ENCODE measurements around the gene CYTH3.
"Not testable (repeated sequence)": the region's sequence is repeated elsewhere in the genome, so short reads cannot be mapped to it uniquely, and the experiment has no call there.

CYTH3 gene

DNA sequence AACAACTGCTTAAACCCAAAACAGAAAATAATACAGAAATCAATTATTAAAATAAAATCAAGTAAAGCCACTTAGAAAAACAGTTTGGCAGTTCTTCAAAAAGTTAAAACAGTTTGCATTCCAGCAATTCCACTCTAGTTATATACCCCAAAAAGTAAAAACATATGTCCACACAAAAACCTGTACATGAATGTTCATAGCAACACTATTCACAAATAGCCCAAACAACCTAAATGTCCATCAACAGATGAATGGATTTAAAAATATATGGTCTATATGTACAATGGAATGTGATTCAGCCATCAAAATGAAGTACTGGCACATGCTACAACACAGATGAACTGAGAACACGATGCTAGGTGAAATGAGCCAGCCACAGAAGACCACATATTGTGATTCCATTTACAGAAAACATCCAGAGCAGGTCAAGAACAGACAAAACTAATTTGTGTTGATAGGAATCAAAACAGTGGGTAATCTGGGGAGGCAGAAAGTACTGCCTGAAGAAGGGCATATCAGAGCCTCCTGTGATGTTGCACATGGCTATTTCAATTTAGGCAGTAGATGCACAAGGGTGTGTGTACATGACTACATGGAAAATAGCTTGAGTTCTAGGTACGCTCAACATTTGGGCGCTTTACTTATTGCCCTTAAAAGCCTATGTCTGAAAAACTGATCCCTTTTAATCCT, 66.3 kb downstream of the CYTH3 start:
- Histone ChIP-seq H3K4me3 (ENCODE audit: low read length) (no peak overlapping the region), H3K27ac (ENCODE audit: low read depth, low read length) (no peak overlapping the region), H3K9me3 (ENCODE audit: insufficient read depth, low read depth, low read length) (no peaks in the 10 kb centered on the region), H3K27me3 (ENCODE audit: insufficient read depth, low read length) (no peaks in the 10 kb centered on the region), H3K36me3 (ENCODE audit: insufficient read depth, low read length) (no peaks in the 10 kb centered on the region), H3K4me1 (ENCODE audit: insufficient read depth, low read length) (no peaks in the 10 kb centered on the region), H3K9ac (ENCODE audit: low read depth, low read length) (no peak overlapping the region)
- 98% methylated on average over 3 of the region's 3 CpGs for WGBS

DNA sequence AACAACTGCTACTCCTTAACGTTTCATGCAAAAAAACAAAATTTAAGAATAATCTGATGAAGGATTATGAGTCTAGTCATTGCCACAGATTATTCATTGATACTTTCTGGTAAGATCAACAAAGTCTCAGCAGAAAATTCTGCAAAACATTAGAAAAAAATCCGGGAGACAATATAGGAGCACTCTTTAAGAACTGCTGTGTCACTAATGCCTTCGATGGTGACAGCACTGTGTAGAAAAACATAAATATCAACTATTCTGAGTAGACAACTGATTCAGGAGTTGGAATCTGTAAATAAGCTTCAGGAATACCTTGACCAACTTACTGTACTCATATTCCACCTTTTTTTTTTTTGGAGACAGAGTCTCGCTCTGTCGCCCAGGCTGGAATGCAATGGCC, 69.0 kb downstream of the CYTH3 start:
- WGBS = 97% methylated on average over 4 of the region's 5 CpGs
- Histone ChIP-seq H3K27me3 (ENCODE audit: insufficient read depth, low read length) (no peaks in the 10 kb centered on the region), H3K9me3 (ENCODE audit: insufficient read depth, low read depth, low read length) (no peaks in the 10 kb centered on the region), H3K36me3 (ENCODE audit: insufficient read depth, low read length) (no peaks in the 10 kb centered on the region), H3K9ac (ENCODE audit: low read depth, low read length) (no peak overlapping the region), H3K4me3 (ENCODE audit: low read length) (no peak overlapping the region), H3K27ac (ENCODE audit: low read depth, low read length) (no peak overlapping the region), H3K4me1 (ENCODE audit: insufficient read depth, low read length) (peaks cover 16% of the 10 kb centered on the region)

DNA sequence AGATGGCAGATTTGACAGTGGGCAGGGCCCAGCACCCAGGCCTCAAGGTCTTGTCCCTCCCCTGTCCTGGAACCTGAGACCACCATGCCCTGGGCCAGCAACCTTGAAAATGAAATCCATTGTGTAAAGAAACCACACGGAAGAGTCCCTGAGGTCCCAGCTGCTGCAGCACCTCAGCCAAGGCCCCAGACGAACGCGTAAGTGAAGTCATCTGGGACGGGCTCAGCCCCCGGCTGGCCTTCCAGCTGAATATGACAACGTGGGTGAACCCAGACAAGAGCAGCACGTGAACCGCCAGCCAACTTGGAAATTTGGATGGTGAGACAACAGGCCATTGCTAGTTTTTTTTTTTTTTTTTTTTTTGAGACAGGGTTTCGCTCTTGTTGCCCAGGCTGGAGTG, 70.3 kb downstream of the CYTH3 start:
- no peak overlapping the region for H3K9ac ChIP-seq (ENCODE audit: low read depth, low read length)

DNA sequence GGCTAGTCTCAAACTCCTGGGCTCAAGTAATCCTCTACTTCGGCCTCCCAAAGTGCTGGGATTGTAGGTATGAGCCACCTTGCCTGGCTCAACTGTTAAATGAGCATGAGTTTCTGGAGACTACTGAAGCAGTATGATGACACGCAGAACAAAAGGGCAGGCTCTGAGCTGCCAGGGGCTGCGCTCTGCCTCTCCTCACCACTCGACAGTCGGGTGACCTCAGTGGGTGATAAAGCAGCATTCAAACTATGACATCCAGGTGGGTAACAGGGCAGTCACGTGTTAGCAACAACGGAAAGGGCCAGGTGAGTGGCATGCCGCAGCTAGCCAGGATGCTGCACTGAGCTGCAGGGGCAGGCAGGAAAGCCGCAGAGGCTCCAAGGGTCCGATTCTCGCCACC, 71.5 kb downstream of the CYTH3 start:
- Histone ChIP-seq H3K27me3 (ENCODE audit: insufficient read depth, low read length) (no peaks in the 10 kb centered on the region), H3K4me3 (ENCODE audit: low read length) (no peak overlapping the region), H3K9me3 (ENCODE audit: insufficient read depth, low read depth, low read length) (no peaks in the 10 kb centered on the region), H3K9ac (ENCODE audit: low read depth, low read length) (no peak overlapping the region), H3K4me1 (ENCODE audit: insufficient read depth, low read length) (peaks cover 23% of the 10 kb centered on the region), H3K36me3 (ENCODE audit: insufficient read depth, low read length) (no peaks in the 10 kb centered on the region), H3K27ac (ENCODE audit: low read depth, low read length) (no peak overlapping the region; the same call in 1 of the 2 replicates)
- WGBS = 94% methylated on average over 11 of the region's 11 CpGs

More for the DNA sequence above, 70.3 kb downstream of the CYTH3 start:
- peaks cover 23% of the 10 kb centered on the region for H3K4me1 ChIP-seq (ENCODE audit: insufficient read depth, low read length)
- no peaks in the 10 kb centered on the region for H3K27me3 ChIP-seq (ENCODE audit: insufficient read depth, low read length)
- H3K27ac ChIP-seq (ENCODE audit: low read depth, low read length) = no peak overlapping the region
- 93% methylated on average over 10 of the region's 10 CpGs for WGBS
- no peaks in the 10 kb centered on the region for H3K9me3 ChIP-seq (ENCODE audit: insufficient read depth, low read depth, low read length)
- no peak overlapping the region for H3K4me3 ChIP-seq (ENCODE audit: low read length)
- no peaks in the 10 kb centered on the region for H3K36me3 ChIP-seq (ENCODE audit: insufficient read depth, low read length)

DNA sequence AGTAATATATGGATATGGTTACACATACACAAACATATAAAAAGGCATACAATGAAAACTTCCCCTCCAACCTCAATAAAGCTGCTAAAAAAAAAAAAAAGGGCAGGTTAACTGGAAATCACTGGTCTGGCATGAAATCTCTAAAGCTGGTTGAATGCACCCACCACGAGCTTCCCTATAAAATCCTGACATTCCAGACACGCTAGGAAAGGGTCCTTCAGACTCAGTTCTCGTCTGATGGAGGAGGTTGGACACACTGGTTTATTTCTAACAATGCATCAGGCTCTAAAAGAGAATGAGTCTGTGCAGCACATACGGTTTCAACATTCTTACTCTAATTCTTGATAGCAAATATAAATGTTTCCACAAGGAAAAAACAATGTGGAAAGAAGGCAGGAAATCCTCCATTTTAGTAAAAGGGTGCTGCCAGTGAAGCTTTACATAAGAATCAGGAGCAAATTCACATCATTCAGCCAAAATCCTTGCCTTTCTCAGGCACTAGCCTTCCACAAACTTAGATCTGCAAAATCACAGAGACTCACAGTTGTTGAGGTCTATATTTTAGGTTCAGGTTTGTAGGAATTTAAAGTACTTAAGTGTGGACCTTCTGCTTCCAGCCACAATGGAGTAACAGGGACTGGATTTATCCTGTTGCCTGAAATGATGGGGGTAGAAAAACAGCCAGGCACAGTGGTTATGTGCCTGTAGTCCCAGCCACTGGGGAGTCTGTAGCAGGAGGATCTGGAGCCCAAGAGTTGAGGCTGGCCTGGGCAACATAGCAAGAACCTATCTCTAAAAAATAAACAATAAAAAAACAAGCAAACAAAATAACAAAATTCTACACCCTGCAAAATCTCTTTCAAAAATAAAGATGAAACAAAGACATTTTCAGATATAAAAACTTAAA, 73.5 kb downstream of the CYTH3 start:
- H3K4me1 ChIP-seq (ENCODE audit: insufficient read depth, low read length) = peaks cover 23% of the 10 kb centered on the region
- no peak overlapping the region for H3K4me3 ChIP-seq (ENCODE audit: low read length)
- 65% methylated on average over 4 of the region's 4 CpGs for WGBS
- H3K27me3 ChIP-seq (ENCODE audit: insufficient read depth, low read length) = no peaks in the 10 kb centered on the region
- no peaks in the 10 kb centered on the region for H3K9me3 ChIP-seq (ENCODE audit: insufficient read depth, low read depth, low read length)
- H3K9ac ChIP-seq (ENCODE audit: low read depth, low read length) = peak overlapping the region; percentile 31
- H3K36me3 ChIP-seq (ENCODE audit: insufficient read depth, low read length) = no peaks in the 10 kb centered on the region
- H3K27ac ChIP-seq (ENCODE audit: low read depth, low read length) = peak overlapping the region; percentile 71

DNA sequence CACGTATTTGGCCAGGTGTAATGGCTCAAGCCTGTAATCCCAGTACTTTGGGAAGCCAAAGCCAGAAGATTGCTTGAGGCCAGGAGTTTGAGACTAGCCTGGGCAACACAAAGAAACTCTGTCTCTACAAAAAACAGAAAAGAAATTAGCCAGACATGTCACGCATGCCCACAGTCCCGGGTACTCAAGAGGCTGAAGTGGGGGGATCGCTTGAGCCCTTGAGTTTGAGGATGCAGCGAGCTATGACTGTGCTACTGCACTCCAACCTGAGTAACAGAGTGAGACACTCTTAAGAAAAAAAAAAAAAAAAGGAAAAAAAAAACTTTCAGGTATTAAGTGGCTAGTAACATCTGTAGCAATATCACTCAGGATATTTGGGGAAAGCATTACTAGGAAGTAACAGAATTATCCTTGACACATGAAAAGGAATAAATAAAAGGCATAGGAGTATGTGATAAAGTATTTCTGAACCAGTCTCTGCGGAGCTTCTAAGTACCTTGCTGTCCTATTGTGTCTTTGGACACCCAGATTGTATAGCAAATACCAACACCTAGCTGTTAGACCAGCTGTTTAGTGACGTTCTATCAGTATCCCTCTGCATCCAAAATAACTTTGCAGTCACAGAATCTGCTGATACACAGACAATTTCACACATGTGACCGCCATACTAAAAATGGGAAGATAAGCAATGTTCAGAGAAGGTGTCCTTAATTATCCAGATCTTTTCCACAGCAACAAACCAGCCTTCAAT, 74.4 kb downstream of the CYTH3 start:
- 89% methylated on average over 8 of the region's 8 CpGs for WGBS
- Histone ChIP-seq H3K4me1 (ENCODE audit: insufficient read depth, low read length) (peaks cover 27% of the 10 kb centered on the region), H3K4me3 (ENCODE audit: low read length) (no peak overlapping the region)

DNA sequence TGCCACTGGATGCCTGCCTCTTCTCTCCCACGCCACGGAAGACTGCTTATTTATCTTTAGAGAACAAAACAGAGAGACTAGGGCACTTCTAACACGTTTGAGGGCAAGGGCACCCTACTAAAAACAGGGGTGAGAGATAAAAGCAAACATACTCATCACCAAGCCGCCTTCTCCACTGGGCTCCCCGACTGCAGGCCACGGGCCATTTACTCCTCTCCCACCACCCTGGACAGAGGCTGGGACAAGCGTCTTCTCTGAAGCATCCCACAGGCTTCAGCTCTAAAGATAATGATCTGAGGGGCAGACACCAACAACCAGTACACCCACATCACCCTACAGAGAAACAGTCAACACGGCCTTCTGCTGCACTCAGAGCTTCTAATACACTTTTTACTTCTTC, 78.7 kb downstream of the CYTH3 start:
- no peaks in the 10 kb centered on the region for H3K36me3 ChIP-seq (ENCODE audit: insufficient read depth, low read length)
- H3K4me3 ChIP-seq (ENCODE audit: low read length) = no peak overlapping the region
- peaks cover 14% of the 10 kb centered on the region for H3K4me1 ChIP-seq (ENCODE audit: insufficient read depth, low read length)
- H3K27me3 ChIP-seq (ENCODE audit: insufficient read depth, low read length) = no peaks in the 10 kb centered on the region
- WGBS = 93% methylated on average over 8 of the region's 8 CpGs
- H3K27ac ChIP-seq (ENCODE audit: low read depth, low read length) = no peak overlapping the region
- H3K9me3 ChIP-seq (ENCODE audit: insufficient read depth, low read depth, low read length) = no peaks in the 10 kb centered on the region
- H3K9ac ChIP-seq (ENCODE audit: low read depth, low read length) = no peak overlapping the region

More for the DNA sequence above, 74.4 kb downstream of the CYTH3 start:
- H3K36me3 ChIP-seq (ENCODE audit: insufficient read depth, low read length) = no peaks in the 10 kb centered on the region
- H3K9me3 ChIP-seq (ENCODE audit: insufficient read depth, low read depth, low read length) = no peaks in the 10 kb centered on the region
- no peaks in the 10 kb centered on the region for H3K27me3 ChIP-seq (ENCODE audit: insufficient read depth, low read length)
- H3K9ac ChIP-seq (ENCODE audit: low read depth, low read length) = no peak overlapping the region
- no peak overlapping the region for H3K27ac ChIP-seq (ENCODE audit: low read depth, low read length)

DNA sequence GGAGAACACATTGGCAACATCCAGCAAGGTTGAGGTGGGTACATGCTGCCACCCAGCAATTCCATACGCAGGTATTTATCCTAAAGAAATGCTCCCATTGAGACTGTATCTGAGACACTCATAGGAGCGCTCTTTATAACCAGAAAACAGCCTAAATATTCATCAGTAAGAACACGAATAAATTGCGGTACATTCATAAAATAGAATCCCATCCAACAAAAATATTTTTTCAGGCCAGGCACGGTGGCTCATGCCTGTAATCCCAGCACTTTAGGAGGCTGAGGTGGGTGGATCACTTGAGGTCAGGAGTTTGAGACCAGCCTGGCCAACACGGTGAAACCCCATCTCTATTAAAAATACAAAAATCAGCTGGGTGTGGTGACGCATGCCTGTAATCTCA, 81.9 kb downstream of the CYTH3 start:
- not testable (repeated sequence) for H3K27me3 ChIP-seq (ENCODE audit: insufficient read depth, low read length); H3K27ac ChIP-seq (ENCODE audit: low read depth, low read length); H3K9me3 ChIP-seq (ENCODE audit: insufficient read depth, low read depth, low read length); H3K4me1 ChIP-seq (ENCODE audit: insufficient read depth, low read length); H3K4me3 ChIP-seq (ENCODE audit: low read length); H3K36me3 ChIP-seq (ENCODE audit: insufficient read depth, low read length); H3K9ac ChIP-seq (ENCODE audit: low read depth, low read length)
- WGBS = 93% methylated on average over 7 of the region's 7 CpGs

DNA sequence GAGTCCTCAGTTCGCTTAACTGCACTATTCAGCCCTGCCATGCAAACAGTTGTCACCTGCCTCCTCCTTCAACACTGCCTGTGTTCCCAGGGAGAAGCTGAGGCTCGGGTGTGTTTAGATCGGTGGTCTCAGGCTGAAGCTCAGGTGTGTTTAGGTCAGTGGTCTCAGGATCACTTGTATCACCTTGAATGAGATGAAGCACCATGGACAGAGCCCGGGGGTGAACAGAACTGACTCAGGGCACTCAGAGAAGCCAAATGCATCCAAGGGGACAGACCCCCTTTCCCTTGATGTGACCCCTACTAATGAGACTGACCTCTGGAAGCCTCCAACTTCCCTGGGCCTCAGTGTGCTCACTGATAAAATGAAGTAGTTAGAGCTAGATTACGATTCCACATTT, 84.0 kb downstream of the CYTH3 start:
- WGBS = 94% methylated on average over 5 of the region's 5 CpGs
- Histone ChIP-seq H3K9ac (ENCODE audit: low read depth, low read length) (no peak overlapping the region), H3K4me1 (ENCODE audit: insufficient read depth, low read length) (peaks cover 1% of the 10 kb centered on the region; the same call in 1 of the 2 replicates), H3K27ac (ENCODE audit: low read depth, low read length) (no peak overlapping the region), H3K4me3 (ENCODE audit: low read length) (no peak overlapping the region), H3K27me3 (ENCODE audit: insufficient read depth, low read length) (no peaks in the 10 kb centered on the region), H3K9me3 (ENCODE audit: insufficient read depth, low read depth, low read length) (no peaks in the 10 kb centered on the region), H3K36me3 (ENCODE audit: insufficient read depth, low read length) (no peaks in the 10 kb centered on the region; the same call in 1 of the 2 replicates)

DNA sequence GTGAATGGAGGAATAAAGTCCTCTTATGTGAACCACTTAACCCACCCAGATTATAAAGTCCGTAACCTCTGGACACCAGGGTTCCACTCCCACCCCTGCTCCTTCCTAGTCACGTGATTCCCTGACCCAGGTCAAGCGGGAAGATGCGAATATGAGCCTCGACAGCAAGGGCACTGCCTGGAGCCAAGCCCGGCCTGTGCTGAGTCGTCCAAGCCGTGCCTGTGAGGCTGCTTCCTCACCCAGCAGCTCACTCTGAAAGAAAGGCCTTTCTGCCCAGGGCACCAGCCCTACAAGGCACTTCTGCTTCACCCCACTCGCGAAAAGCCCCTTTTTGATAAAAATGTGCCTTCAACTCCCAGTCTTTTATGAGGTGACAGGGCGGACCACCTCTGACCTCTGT, 85.8 kb downstream of the CYTH3 start:
- 90% methylated on average over 11 of the region's 11 CpGs for WGBS
- Histone ChIP-seq H3K36me3 (ENCODE audit: insufficient read depth, low read length) (no peaks in the 10 kb centered on the region; the same call in 1 of the 2 replicates), H3K27ac (ENCODE audit: low read depth, low read length) (no peak overlapping the region), H3K4me1 (ENCODE audit: insufficient read depth, low read length) (no peaks in the 10 kb centered on the region), H3K27me3 (ENCODE audit: insufficient read depth, low read length) (no peaks in the 10 kb centered on the region), H3K9me3 (ENCODE audit: insufficient read depth, low read depth, low read length) (no peaks in the 10 kb centered on the region), H3K9ac (ENCODE audit: low read depth, low read length) (no peak overlapping the region), H3K4me3 (ENCODE audit: low read length) (no peak overlapping the region)

DNA sequence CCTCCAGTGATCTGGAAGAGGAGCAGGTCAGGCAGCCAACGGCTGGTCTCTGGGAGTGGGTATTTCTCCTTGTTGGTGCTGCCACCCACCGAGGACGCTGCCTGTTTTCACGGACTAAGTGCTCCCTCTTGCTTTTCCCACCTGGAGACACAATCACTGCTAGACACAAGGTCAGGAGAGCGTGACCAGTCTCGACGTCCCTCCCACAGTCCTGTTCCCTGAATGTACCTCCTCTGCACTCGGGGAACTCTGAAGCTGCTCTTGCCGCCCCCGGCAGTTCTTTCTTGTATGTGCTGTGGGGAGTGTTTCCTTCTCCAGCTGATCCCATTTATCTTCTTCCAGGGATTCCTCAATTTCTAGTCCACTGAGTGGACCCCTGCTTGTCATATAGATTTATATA, 89.4 kb downstream of the CYTH3 start:
- WGBS = 95% methylated on average over 9 of the region's 10 CpGs
- no peaks in the 10 kb centered on the region for H3K27me3 ChIP-seq (ENCODE audit: insufficient read depth, low read length)
- H3K4me1 ChIP-seq (ENCODE audit: insufficient read depth, low read length) = no peaks in the 10 kb centered on the region
- H3K36me3 ChIP-seq (ENCODE audit: insufficient read depth, low read length) = no peaks in the 10 kb centered on the region; the same call in 1 of the 2 replicates
- no peak overlapping the region for H3K9ac ChIP-seq (ENCODE audit: low read depth, low read length)
- no peaks in the 10 kb centered on the region for H3K9me3 ChIP-seq (ENCODE audit: insufficient read depth, low read depth, low read length)
- H3K27ac ChIP-seq (ENCODE audit: low read depth, low read length) = no peak overlapping the region
- H3K4me3 ChIP-seq (ENCODE audit: low read length) = no peak overlapping the region

Measured in HUES64 (cell line).